Heart left ventricle (tissue), 13 donors: ENCODE results near the gene WDR73.

Experiments used
- POLR2A ChIP-seq, 2 donors: fragments of 450-650 bp; IDR thresholded peaks; one replicate each; pipeline ENCODE4 v1.6.1; 2017; ENCODE audit warnings: antibody characterized with exemption in 2 of 2, mild to moderate bottlenecking in 2 of 2, moderate library complexity in 2 of 2
- TF ChIP-seq, protein P1 (sequence below), 12 donors: fragments of 200-600 bp; sonication (generic) in 4 of 12; IDR thresholded peaks; one replicate each; pipeline versions ENCODE4 v1.5.0 to v1.8.0; 2018 to 2022; ENCODE audit warnings: antibody characterized with exemption in 12 of 12, mild to moderate bottlenecking in 5 of 12
- donor health status: ischemic (EF 13 %, LVEDD 7.1; RV severe dilation, severe dysfunction).
- donor health status: DM: no; HTN: yes; CAD: no.
- donor health status: DM: no; HTN: no; CAD: no.
- donor health status: ischemic (EF 25% LVEDD 6.9; RV normal size, moderate dysfunction).
- donor health status: ischemic (EF 25% LVEDD 5.7; RV mildly dilated, moderate dysfunction).
- donor health status: ischemic (EF 35%, LVEDD 5.7; RV mildly dilated, moderate dysfunction).
- donor health status: nonischemic (EF 11% LVEDD 7.7; RV severe dilation, severe dysfunction).
- donor health status: DM: yes; HTN: yes; CAD: no.
- donor health status: PGD.
- donor health status: ischemic (EF 29% LVEDD 5.4; RV normal size, mild dysfunction).
- donor health status: nonischemic (EF 23%, LVEDD 6.1; RV moderate dilation, normal function).

GRCh38 chr15:84638103-84638502 is 16.0 kb downstream of the WDR73 start:
- TF ChIP-seq, protein P1, sequence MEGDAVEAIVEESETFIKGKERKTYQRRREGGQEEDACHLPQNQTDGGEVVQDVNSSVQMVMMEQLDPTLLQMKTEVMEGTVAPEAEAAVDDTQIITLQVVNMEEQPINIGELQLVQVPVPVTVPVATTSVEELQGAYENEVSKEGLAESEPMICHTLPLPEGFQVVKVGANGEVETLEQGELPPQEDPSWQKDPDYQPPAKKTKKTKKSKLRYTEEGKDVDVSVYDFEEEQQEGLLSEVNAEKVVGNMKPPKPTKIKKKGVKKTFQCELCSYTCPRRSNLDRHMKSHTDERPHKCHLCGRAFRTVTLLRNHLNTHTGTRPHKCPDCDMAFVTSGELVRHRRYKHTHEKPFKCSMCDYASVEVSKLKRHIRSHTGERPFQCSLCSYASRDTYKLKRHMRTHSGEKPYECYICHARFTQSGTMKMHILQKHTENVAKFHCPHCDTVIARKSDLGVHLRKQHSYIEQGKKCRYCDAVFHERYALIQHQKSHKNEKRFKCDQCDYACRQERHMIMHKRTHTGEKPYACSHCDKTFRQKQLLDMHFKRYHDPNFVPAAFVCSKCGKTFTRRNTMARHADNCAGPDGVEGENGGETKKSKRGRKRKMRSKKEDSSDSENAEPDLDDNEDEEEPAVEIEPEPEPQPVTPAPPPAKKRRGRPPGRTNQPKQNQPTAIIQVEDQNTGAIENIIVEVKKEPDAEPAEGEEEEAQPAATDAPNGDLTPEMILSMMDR (IDR thresholded peaks at IDR 0.05), result peak in 2 of 12 donors; percentile 5 to 15
- no peak for TF ChIP-seq POLR2A (IDR thresholded peaks at IDR 0.05)
